Measurements from ENCODE around the gene NPAS3.

DNA sequence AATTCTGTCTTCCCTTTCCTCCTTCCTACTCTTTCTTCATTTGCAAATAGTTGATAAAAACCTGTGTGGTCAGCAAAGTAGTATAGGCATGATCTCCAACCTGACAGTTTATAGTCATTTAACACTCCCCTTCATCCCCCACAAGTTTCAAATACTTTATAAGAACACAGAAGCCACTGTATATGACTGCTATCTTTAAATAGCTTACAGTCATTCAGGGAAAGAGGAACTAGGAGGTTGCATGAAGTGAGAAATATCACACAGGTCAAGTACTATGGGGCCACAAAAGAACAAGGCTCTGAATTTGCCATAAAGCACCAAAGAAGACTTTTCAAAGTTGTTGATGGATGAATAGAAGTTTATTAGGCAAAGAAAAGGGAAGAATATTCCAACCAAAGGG is 431.3 kb downstream of the NPAS3 start:
- TF ChIP-seq EZH2 (IDR thresholded peaks at IDR 0.05) = no peak
- TF ChIP-seq POLR2AphosphoS5 (IDR thresholded peaks at IDR 0.05; ENCODE audit: borderline replicate concordance, low read depth, low read length) = no peak
- TF ChIP-seq FOXP2 (optimal IDR thresholded peaks at IDR 0.05; ENCODE audit: control extremely low read depth, extremely low read length, insufficient read depth) = no peak
